ENCODE data around the gene PHF24. TPM values are rescaled to one million over a fixed set of nuclear protein-coding genes. Genes with fewer than 3 reads are reported as not detected.

Gene PHF24
- total RNA-seq, 1 donor from 2014 or later = 0.63 TPM

DNA sequence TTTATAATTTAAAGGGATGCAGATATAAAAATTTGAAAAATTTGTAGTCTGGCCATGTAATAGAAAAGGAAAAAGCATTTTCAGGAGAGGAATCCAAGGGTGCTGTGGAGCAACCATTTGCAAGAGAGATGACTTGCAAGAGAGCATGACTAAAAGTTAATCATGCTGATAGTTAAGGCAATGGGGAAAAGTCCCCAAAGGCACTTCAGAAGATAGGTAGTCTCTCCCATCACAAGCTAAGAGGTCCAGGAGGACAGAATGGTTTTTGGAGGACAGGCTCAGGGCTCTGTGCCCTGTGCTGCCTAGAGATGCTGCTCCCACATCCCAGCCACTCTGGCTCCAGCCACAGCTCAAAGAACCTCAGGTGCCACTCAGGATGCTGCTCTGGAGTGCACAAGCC, 70.3 kb downstream of the PHF24 start:
- no peak for DNase-seq (ENCODE audit: low read depth, low spot score)
- Mint-ChIP-seq H3K4me3 (no peak overlapping the region), H3K9me3 (no peaks in the 10 kb centered on the region), H3K27me3 (ENCODE audit: low read depth) (no peaks in the 10 kb centered on the region), H3K4me1 (no peaks in the 10 kb centered on the region), H3K36me3 (ENCODE audit: low read depth) (no peaks in the 10 kb centered on the region), H3K27ac (ENCODE audit: unreplicated experiment) (no peak overlapping the region)
- no peak for TF ChIP-seq CTCF (conservative IDR thresholded peaks at IDR 0.05)

DNA sequence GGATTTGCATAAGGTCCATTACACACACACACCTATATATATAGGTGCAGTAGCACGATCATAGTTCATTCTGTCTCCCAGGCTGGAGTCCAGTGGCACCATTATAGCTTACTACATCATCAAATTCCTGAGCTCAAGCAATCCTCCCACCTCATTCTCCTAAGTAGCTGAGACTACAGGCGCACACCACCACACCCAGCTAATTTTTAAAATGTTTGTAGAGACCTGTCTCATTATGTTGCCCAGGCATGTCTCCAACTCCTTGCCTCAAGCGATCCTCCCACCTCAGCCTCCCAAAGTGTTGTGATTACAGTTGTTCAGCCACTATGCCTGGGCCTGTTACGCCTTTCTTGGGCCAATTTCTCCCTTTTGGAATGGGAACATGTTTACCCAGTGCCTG, 71.2 kb downstream of the PHF24 start:
- H3K36me3 Mint-ChIP-seq (ENCODE audit: low read depth) = no peaks in the 10 kb centered on the region
- DNase-seq (ENCODE audit: low read depth, low spot score) = no peak
- H3K27ac Mint-ChIP-seq (ENCODE audit: unreplicated experiment) = no peak overlapping the region
- no peaks in the 10 kb centered on the region for H3K4me1 Mint-ChIP-seq
- no peak overlapping the region for H3K4me3 Mint-ChIP-seq
- no peak for TF ChIP-seq CTCF (conservative IDR thresholded peaks at IDR 0.05)
- no peaks in the 10 kb centered on the region for H3K27me3 Mint-ChIP-seq (ENCODE audit: low read depth)
- no peaks in the 10 kb centered on the region for H3K9me3 Mint-ChIP-seq

- Mint-ChIP-seq H3K27ac (ENCODE audit: unreplicated experiment) (no peak overlapping the region), H3K4me1 (no peaks in the 10 kb centered on the region), H3K36me3 (ENCODE audit: low read depth) (no peaks in the 10 kb centered on the region), H3K9me3 (no peaks in the 10 kb centered on the region), H3K4me3 (no peak overlapping the region), H3K27me3 (ENCODE audit: low read depth) (no peaks in the 10 kb centered on the region)
- DNase-seq (ENCODE audit: low read depth, low spot score) = no peak
- TF ChIP-seq CTCF (conservative IDR thresholded peaks at IDR 0.05) = no peak
Observed at GRCh38 chr9:35029852-35030251, 71.8 kb downstream of the PHF24 start.

Other genes starting within 250 kb of the PHF24 start
- not detected in 2 replicates for gene CCL21, start 248.1 kb upstream of the PHF24 start, total RNA-seq
- 27.1 and 28.7 TPM in 2 replicates for gene DNAJB5, start 31.5 kb downstream of the PHF24 start, total RNA-seq
- 368 and 374 TPM in 2 replicates for gene VCP, start 114.3 kb downstream of the PHF24 start, total RNA-seq
- 115 and 126 TPM in 2 replicates for gene FANCG, start 121.7 kb downstream of the PHF24 start, total RNA-seq
- 24.3 and 28.3 TPM in 2 replicates for gene PIGO, start 138.3 kb downstream of the PHF24 start, total RNA-seq
- gene STOML2, start 144.8 kb downstream of the PHF24 start, total RNA-seq = 184 and 186 TPM in 2 replicates
- 12.2 and 15.2 TPM in 2 replicates for gene ATOSB, start 157.6 kb downstream of the PHF24 start, total RNA-seq
- gene UNC13B, start 203.7 kb downstream of the PHF24 start, total RNA-seq = 56.9 and 58.0 TPM in 2 replicates

All from neural crest cell (in vitro differentiated cells).